Hepatocyte (in vitro differentiated cells): ENCODE measurements around the gene SSTR3.

Experiments used
- EZH2 ChIP-seq: fragments of 200-600 bp; sonication (generic); IDR thresholded peaks from 2 replicates; pipeline ENCODE4 v1.6.1; 2016; ENCODE audit warnings: antibody characterized with exemption, mild to moderate bottlenecking, borderline replicate concordance
- EZH2phosphoT487 ChIP-seq: fragments of 200-600 bp; sonication (generic); IDR thresholded peaks from one replicate; pipeline ENCODE4 v1.6.1; 2018; ENCODE audit warnings: antibody characterized with exemption, mild to moderate bottlenecking, low read depth, moderate library complexity; ENCODE audit not compliant: unreplicated experiment, severe bottlenecking
- TF ChIP-seq, protein P1 (sequence below): fragments of 200-600 bp; sonication (generic); IDR thresholded peaks from 2 replicates; pipeline ENCODE4 v1.5.1; 2016; ENCODE audit warnings: antibody characterized with exemption, mild to moderate bottlenecking; ENCODE audit not compliant: poor library complexity

DNA sequence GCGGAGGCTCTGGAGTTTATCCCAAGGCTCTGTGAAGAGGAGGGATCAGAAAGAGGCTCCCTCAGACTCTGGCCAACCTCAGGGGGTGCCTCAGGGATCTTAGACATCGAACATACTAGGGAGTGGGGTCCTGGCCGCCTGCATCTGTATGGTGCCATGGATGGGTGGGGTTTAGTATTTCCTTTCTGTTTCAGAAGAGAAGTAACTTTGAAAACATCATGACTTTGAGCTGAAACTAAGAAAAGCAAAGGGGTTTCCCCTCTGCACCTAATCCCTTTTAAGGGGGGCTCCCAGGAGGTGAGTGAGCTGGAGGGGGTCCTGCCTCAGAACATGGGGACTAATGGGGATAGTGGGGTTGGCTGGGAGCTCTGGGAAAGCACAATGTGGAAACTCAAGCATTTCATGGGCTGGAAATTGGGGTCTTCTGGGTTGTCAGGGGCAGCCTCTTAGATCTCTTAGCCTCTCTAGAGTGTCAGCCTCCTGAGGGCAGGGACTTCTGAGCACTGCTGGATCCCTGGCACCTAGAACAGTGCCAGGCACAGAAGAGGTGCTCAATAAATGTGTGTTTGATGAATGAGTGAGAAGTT lies 11.8 kb upstream of the SSTR3 start:
- TF ChIP-seq, protein P1, sequence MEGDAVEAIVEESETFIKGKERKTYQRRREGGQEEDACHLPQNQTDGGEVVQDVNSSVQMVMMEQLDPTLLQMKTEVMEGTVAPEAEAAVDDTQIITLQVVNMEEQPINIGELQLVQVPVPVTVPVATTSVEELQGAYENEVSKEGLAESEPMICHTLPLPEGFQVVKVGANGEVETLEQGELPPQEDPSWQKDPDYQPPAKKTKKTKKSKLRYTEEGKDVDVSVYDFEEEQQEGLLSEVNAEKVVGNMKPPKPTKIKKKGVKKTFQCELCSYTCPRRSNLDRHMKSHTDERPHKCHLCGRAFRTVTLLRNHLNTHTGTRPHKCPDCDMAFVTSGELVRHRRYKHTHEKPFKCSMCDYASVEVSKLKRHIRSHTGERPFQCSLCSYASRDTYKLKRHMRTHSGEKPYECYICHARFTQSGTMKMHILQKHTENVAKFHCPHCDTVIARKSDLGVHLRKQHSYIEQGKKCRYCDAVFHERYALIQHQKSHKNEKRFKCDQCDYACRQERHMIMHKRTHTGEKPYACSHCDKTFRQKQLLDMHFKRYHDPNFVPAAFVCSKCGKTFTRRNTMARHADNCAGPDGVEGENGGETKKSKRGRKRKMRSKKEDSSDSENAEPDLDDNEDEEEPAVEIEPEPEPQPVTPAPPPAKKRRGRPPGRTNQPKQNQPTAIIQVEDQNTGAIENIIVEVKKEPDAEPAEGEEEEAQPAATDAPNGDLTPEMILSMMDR = no peak
- TF ChIP-seq EZH2 (no peak), EZH2phosphoT487 (no peak)
